ENCODE measurements around the gene CCDC6.

CCDC6 gene

DNA sequence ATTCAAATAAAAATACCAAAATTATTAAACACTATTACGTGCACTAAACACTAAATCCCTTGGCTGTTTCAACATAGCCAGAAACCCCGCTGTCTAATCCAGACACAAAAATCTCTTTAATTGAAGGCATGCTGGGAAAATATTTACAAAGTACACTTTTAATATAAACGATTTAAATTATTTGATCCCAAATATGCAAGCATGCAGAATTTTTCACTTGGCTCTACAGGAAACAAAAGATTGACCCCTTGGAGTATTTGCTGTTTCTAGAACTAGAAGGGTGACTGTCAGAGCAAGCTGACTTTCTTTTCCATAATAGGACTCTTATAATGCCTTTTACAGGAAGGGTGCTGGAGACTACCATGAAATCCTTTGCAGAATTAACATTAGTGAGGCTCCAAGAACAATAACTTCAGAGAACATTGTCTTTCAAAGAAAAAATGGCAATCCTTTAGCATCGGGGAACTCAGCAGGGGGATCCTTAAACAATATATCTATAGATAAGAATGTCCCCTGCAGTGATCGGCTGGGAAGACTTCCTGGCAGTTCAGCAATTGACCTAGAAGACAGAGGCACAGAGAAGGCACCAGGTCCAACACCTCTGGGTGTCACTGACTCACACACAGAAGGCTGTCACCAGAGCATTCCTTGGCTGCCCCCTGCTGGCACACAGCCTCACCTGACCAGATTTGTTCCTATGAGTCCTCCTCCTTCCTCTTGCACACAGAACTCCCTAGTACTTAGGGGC, 97.3 kb downstream of the CCDC6 start:
- H3K27ac ChIP-seq = no peak overlapping the region
- no peaks in the 10 kb centered on the region for H3K4me1 ChIP-seq (ENCODE audit: control insufficient read depth in 1 of 2, insufficient read depth in 1 of 2, low read depth in 1 of 2, low read length in 1 of 2)
- H3K36me3 ChIP-seq = peaks cover 31% of the 10 kb centered on the region
- TF ChIP-seq CTCF (IDR thresholded peaks at IDR 0.05) = no peak
- H3K9me3 ChIP-seq = no peaks in the 10 kb centered on the region
- no peaks in the 10 kb centered on the region for H3K27me3 ChIP-seq
- no peak overlapping the region for H3K4me3 ChIP-seq (ENCODE audit: low read depth in 1 of 2, low read length in 1 of 2)

- H3K9me3 ChIP-seq = no peaks in the 10 kb centered on the region
- TF ChIP-seq CTCF (IDR thresholded peaks at IDR 0.05) = no peak
- H3K4me3 ChIP-seq (ENCODE audit: low read depth in 1 of 2, low read length in 1 of 2) = no peak overlapping the region
- no peak overlapping the region for H3K27ac ChIP-seq
- no peaks in the 10 kb centered on the region for H3K4me1 ChIP-seq (ENCODE audit: control insufficient read depth in 1 of 2, insufficient read depth in 1 of 2, low read depth in 1 of 2, low read length in 1 of 2)
- no peaks in the 10 kb centered on the region for H3K27me3 ChIP-seq
- H3K36me3 ChIP-seq = peaks cover 36% of the 10 kb centered on the region
Measured at GRCh38 chr10:59807629-59808620, 98.4 kb downstream of the CCDC6 start.

GRCh38 chr10:59805014-59805413, 101.3 kb downstream of the CCDC6 start:
- Histone ChIP-seq H3K27me3 (no peaks in the 10 kb centered on the region), H3K36me3 (peaks cover 26% of the 10 kb centered on the region), H3K4me3 (ENCODE audit: low read depth in 1 of 2, low read length in 1 of 2) (no peak overlapping the region)

GRCh38 chr10:59804220-59804619, 102.1 kb downstream of the CCDC6 start:
- TF ChIP-seq CTCF (IDR thresholded peaks at IDR 0.05) = no peak
- H3K9me3 ChIP-seq = no peaks in the 10 kb centered on the region
- no peaks in the 10 kb centered on the region for H3K27me3 ChIP-seq
- peaks cover 29% of the 10 kb centered on the region for H3K36me3 ChIP-seq
- H3K27ac ChIP-seq = no peak overlapping the region
- no peak overlapping the region for H3K4me3 ChIP-seq (ENCODE audit: low read depth in 1 of 2, low read length in 1 of 2)
- H3K4me1 ChIP-seq (ENCODE audit: control insufficient read depth in 1 of 2, insufficient read depth in 1 of 2, low read depth in 1 of 2, low read length in 1 of 2) = no peaks in the 10 kb centered on the region

More at GRCh38 chr10:59805014-59805413, 101.3 kb downstream of the CCDC6 start:
- Histone ChIP-seq H3K4me1 (ENCODE audit: control insufficient read depth in 1 of 2, insufficient read depth in 1 of 2, low read depth in 1 of 2, low read length in 1 of 2) (no peaks in the 10 kb centered on the region), H3K9me3 (no peaks in the 10 kb centered on the region), H3K27ac (no peak overlapping the region)
- no peak for TF ChIP-seq CTCF (IDR thresholded peaks at IDR 0.05)

GRCh38 chr10:59803714-59804113, 102.6 kb downstream of the CCDC6 start:
- Histone ChIP-seq H3K27me3 (no peaks in the 10 kb centered on the region), H3K27ac (no peak overlapping the region), H3K4me3 (ENCODE audit: low read depth in 1 of 2, low read length in 1 of 2) (no peak overlapping the region), H3K4me1 (ENCODE audit: control insufficient read depth in 1 of 2, insufficient read depth in 1 of 2, low read depth in 1 of 2, low read length in 1 of 2) (no peaks in the 10 kb centered on the region), H3K9me3 (no peaks in the 10 kb centered on the region), H3K36me3 (peaks cover 31% of the 10 kb centered on the region)
- TF ChIP-seq CTCF (IDR thresholded peaks at IDR 0.05) = no peak

Data from neutrophil (primary cell).